Measurements from ENCODE around the gene TNRC6A. TPM values are rescaled to one million over a fixed set of nuclear protein-coding genes. Genes with fewer than 3 reads are reported as not detected.
A peak's percentile ranks its signal among the peaks of the same experiment; 100 is the strongest.

TNRC6A gene
- total RNA-seq, 1 donor from 2014 or later, result 55.7 TPM

GRCh38 chr16:24834459-24835335 lies 105.2 kb downstream of the TNRC6A start:
- H3K27ac Mint-ChIP-seq, result no peak overlapping the region
- no peaks in the 10 kb centered on the region for H3K9me3 Mint-ChIP-seq
- H3K4me2 ChIP-seq, result no peak overlapping the region

GRCh38 chr16:24836836-24837235 lies 107.4 kb downstream of the TNRC6A start:
- H3K27me3 ChIP-seq, result no peaks in the 10 kb centered on the region
- no peaks in the 10 kb centered on the region for H3K79me2 ChIP-seq (ENCODE audit: low read depth)
- no peak for DNase-seq (ENCODE audit: low spot score)
- H2AFZ ChIP-seq (replicated peaks), result no peak overlapping the region
- no peak overlapping the region for H3K4me3 ChIP-seq
- no peak for TF ChIP-seq CTCF (IDR thresholded peaks at IDR 0.05)
- no peak for TF ChIP-seq EZH2phosphoT487 (IDR thresholded peaks at IDR 0.05)
- no peak for TF ChIP-seq EZH2 (IDR thresholded peaks at IDR 0.05)
- no peak overlapping the region for H3K4me3 Mint-ChIP-seq
- no peaks in the 10 kb centered on the region for H3K9me3 ChIP-seq (ENCODE audit: low read depth)
- H3K4me1 ChIP-seq, result no peaks in the 10 kb centered on the region
- no peaks in the 10 kb centered on the region for H4K20me1 ChIP-seq (ENCODE audit: low read depth)
- H3K36me3 Mint-ChIP-seq, result no peaks in the 10 kb centered on the region
- H3K27me3 Mint-ChIP-seq (ENCODE audit: insufficient read depth, low read depth), result peaks cover 2% of the 10 kb centered on the region
- H3K4me2 ChIP-seq, result no peak overlapping the region
- no peak overlapping the region for H3K9ac ChIP-seq
- H3K9me3 Mint-ChIP-seq, result no peaks in the 10 kb centered on the region
- H3K4me1 Mint-ChIP-seq, result no peaks in the 10 kb centered on the region
- H3K36me3 ChIP-seq, result no peaks in the 10 kb centered on the region
- no peak overlapping the region for H3K27ac ChIP-seq
- no peak overlapping the region for H3K27ac Mint-ChIP-seq
- no peaks in the 10 kb centered on the region for H3F3A ChIP-seq (ENCODE audit: low read depth)

More at GRCh38 chr16:24834459-24835335, 105.2 kb downstream of the TNRC6A start:
- peak overlapping the region; percentile 91 for H2AFZ ChIP-seq (replicated peaks)
- TF ChIP-seq CTCF (IDR thresholded peaks at IDR 0.05) (peak; percentile 57), EZH2phosphoT487 (IDR thresholded peaks at IDR 0.05) (no peak), EZH2 (IDR thresholded peaks at IDR 0.05) (no peak)
- H3F3A ChIP-seq (ENCODE audit: low read depth), result no peaks in the 10 kb centered on the region
- H3K36me3 Mint-ChIP-seq, result no peaks in the 10 kb centered on the region
- H3K4me1 Mint-ChIP-seq, result no peaks in the 10 kb centered on the region
- no peaks in the 10 kb centered on the region for H3K27me3 ChIP-seq
- no peaks in the 10 kb centered on the region for H4K20me1 ChIP-seq (ENCODE audit: low read depth)
- no peak overlapping the region for H3K4me3 ChIP-seq
- H3K4me3 Mint-ChIP-seq, result no peak overlapping the region
- H3K36me3 ChIP-seq, result no peaks in the 10 kb centered on the region
- no peaks in the 10 kb centered on the region for H3K79me2 ChIP-seq (ENCODE audit: low read depth)
- peak; percentile 60 for DNase-seq (ENCODE audit: low spot score)
- no peak overlapping the region for H3K9ac ChIP-seq
- no peaks in the 10 kb centered on the region for H3K4me1 ChIP-seq
- H3K9me3 ChIP-seq (ENCODE audit: low read depth), result no peaks in the 10 kb centered on the region
- peaks cover 2% of the 10 kb centered on the region for H3K27me3 Mint-ChIP-seq (ENCODE audit: insufficient read depth, low read depth)
- H3K27ac ChIP-seq, result no peak overlapping the region

- H3K27ac ChIP-seq, result no peak overlapping the region
- H3K27ac Mint-ChIP-seq, result no peak overlapping the region
Measured at GRCh38 chr16:24837969-24838368, 108.5 kb downstream of the TNRC6A start.

More at GRCh38 chr16:24837969-24838368, 108.5 kb downstream of the TNRC6A start:
- no peak overlapping the region for H3K9ac ChIP-seq
- H3K4me3 ChIP-seq, result no peak overlapping the region
- Mint-ChIP-seq H3K4me3 (no peak overlapping the region), H3K9me3 (no peaks in the 10 kb centered on the region), H3K27me3 (ENCODE audit: insufficient read depth, low read depth) (peaks cover 2% of the 10 kb centered on the region), H3K4me1 (no peaks in the 10 kb centered on the region), H3K36me3 (no peaks in the 10 kb centered on the region)
- H3K27me3 ChIP-seq, result no peaks in the 10 kb centered on the region
- no peaks in the 10 kb centered on the region for H3F3A ChIP-seq (ENCODE audit: low read depth)
- H2AFZ ChIP-seq (replicated peaks), result no peak overlapping the region
- no peak for TF ChIP-seq CTCF (IDR thresholded peaks at IDR 0.05)
- no peak for TF ChIP-seq EZH2phosphoT487 (IDR thresholded peaks at IDR 0.05)
- TF ChIP-seq EZH2 (IDR thresholded peaks at IDR 0.05), result no peak
- no peak overlapping the region for H3K4me2 ChIP-seq
- H3K36me3 ChIP-seq, result no peaks in the 10 kb centered on the region
- H4K20me1 ChIP-seq (ENCODE audit: low read depth), result no peaks in the 10 kb centered on the region
- no peaks in the 10 kb centered on the region for H3K4me1 ChIP-seq
- DNase-seq (ENCODE audit: low spot score), result no peak
- no peaks in the 10 kb centered on the region for H3K9me3 ChIP-seq (ENCODE audit: low read depth)
- no peaks in the 10 kb centered on the region for H3K79me2 ChIP-seq (ENCODE audit: low read depth)
